Retinal pigment epithelial cell (primary cell): ENCODE data around the gene FLG.
"Not testable (repeated sequence)": the region's sequence is repeated elsewhere in the genome, so short reads cannot be mapped to it uniquely, and the experiment has no call there.

Source experiments
- DNase-seq: peaks from one replicate; pipeline ENCODE4 v3.0.0-alpha.2; 2010; ENCODE audit warnings: low read depth
- H3K4me3 ChIP-seq: 2 replicates; pipeline ENCODE4 v1.5.1; 2011; ENCODE audit warnings: mild to moderate bottlenecking, low read length, control low read depth, moderate library complexity
- TF ChIP-seq, protein P1 (sequence below): conservative IDR thresholded peaks from 2 replicates; pipeline ENCODE4 v1.5.1; 2011; ENCODE audit warnings: low read depth, low read length, control low read depth, inconsistent platforms

Gene FLG

DNA sequence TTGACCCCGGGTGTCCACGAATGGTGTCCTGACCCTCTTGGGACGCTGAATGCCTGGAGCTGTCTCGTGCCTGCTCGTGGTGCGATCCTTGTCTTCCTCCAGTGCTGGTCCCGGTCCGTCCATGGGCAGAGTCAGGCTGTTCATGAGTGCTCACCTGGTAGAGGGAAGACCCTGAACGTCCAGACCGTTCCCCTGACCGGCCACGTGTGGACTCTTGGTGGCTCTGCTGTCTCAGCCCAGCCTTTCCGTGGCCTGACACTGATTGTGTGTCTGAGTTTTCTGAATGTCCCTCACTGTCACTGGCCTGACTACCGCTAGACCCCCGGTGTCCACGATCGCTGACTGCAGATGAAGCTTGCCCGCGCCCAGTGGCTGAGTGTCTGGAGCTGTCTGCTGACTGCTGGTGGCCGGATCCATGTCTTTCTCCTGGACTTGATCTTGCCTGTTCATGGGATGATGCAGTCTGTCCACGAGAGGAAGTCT lies 11.7 kb downstream of the FLG start:
- H3K4me3 ChIP-seq = no peak overlapping the region
- TF ChIP-seq, protein P1, sequence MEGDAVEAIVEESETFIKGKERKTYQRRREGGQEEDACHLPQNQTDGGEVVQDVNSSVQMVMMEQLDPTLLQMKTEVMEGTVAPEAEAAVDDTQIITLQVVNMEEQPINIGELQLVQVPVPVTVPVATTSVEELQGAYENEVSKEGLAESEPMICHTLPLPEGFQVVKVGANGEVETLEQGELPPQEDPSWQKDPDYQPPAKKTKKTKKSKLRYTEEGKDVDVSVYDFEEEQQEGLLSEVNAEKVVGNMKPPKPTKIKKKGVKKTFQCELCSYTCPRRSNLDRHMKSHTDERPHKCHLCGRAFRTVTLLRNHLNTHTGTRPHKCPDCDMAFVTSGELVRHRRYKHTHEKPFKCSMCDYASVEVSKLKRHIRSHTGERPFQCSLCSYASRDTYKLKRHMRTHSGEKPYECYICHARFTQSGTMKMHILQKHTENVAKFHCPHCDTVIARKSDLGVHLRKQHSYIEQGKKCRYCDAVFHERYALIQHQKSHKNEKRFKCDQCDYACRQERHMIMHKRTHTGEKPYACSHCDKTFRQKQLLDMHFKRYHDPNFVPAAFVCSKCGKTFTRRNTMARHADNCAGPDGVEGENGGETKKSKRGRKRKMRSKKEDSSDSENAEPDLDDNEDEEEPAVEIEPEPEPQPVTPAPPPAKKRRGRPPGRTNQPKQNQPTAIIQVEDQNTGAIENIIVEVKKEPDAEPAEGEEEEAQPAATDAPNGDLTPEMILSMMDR = no peak
- no peak for DNase-seq

DNA sequence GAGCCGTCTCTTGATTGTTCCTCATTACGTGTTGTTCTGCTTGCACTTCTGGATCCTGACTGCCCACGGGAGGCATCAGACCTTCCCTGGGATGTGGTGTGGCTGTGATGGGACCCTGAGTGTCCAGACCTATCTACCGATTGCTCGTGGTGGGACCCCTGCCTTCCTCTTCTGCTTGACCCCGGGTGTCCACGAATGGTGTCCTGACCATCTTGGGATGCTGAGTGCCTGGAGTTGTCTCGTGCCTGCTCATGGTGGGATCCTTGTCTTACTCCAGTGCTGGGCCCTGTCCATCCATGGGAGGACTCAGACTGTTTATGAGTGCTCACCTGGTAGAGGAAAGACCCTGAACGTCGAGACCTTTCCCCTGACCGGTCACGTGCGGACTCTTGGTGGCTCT lies 12.9 kb downstream of the FLG start:
- DNase-seq, H3K4me3 ChIP-seq: not testable (repeated sequence)

DNA sequence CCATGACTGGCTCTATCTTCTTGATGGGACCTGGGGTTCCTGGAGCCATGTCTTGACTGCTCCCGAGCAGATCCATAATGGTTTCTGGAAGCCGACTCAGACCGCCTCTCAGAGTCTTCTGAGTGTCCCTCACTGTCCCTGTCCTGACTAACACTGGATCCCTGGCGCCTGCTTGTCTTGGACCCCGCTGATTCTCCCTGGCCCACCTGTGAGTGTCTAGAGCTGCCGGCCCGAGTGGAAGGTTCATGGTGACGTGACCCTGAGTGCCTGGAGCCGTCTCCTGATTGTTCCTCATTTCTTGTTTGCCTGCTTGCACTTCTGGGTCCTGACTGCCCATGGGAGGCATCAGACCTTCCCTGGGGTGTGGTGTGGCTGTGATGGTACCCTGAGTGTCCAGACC lies 15.1 kb downstream of the FLG start:
- no peak overlapping the region for H3K4me3 ChIP-seq
- TF ChIP-seq, protein P1 = no peak
- no peak for DNase-seq

DNA sequence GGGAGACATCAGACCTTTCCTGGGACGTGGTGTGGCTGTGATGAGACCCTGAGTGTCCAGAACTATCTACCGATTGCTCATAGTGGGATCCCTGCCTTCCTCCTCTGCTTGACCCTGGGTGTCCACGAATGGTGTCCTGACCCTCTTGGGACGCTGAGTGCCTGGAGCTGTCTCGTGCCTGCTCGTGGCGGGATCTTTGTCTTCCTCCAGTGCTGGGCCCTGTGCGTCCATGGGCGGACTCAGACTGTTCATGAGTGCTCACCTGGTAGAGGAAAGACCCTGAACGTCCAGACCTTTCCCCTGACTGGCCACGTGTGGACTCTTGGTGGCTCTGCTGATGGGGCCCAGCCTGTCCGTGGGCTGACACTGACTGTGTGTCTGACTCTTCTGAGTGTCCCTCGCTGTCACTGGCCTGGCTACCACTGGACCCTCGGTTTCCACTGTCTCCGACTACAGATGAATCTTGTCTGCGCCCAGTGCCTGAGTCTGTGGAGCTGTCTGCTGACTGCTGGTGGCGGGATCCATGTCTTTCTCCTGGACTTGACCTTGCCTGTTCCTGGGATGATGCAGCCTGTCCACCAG lies 15.6 kb downstream of the FLG start:
- not testable (repeated sequence) for H3K4me3 ChIP-seq, DNase-seq

DNA sequence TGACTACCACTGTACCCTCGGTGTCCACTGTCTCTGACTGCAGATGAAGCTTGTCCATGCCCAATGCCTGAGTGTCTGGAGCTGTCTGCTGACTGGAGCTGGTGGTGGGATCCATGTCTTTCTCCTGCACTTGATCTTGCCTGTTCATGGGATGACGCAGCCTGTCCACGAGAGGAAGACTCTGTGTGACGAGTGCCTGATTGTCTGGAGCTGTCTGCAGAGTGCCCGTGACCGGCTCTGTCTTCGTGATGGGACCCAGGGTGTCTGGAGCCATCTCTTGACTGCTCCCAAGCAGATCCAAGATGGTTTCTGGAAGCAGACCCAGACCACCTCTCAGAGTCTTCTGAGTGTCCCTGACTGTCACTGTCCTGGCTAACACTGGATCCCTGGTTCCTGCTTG lies 16.3 kb downstream of the FLG start:
- DNase-seq, H3K4me3 ChIP-seq: not testable (repeated sequence)

DNA sequence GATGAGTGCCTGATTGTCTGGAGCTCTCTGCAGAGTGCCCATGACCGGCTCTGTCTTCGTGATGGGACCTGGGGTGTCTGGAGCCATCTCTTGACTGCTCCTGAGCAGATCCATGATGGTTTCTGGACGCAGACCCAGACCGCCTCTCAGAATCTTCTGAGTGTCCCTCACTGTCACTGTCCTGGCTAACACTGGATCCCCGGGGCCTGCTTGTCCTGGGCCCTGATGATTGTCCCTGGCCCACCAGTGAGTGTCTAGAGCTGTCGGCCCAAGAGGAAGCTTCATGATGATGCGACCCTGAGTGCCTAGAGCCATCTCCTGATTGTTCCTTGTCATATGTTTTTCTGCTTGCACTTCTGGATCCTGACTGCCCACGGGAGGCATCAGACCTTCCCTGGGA lies 17.1 kb downstream of the FLG start:
- DNase-seq, H3K4me3 ChIP-seq: not testable (repeated sequence)

DNA sequence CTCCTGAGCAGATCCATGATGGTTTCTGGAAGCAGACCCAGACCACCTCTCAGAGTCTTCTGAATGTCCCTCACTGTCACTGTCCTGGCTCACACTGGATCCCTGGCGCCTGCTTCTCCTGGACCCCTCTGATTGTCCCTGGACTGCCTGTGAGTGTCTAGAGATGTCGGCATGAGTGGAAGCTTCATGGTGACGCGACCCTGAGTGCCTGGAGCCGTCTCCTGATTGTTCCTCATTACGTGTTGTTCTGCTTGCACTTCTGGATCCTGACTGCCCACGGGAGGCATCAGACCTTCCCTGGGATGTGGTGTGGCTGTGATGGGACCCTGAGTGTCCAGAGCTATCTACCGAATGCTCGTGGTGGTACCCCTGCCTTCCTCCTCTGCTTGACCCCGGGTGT lies 18.9 kb downstream of the FLG start:
- DNase-seq, H3K4me3 ChIP-seq: not testable (repeated sequence)

DNA sequence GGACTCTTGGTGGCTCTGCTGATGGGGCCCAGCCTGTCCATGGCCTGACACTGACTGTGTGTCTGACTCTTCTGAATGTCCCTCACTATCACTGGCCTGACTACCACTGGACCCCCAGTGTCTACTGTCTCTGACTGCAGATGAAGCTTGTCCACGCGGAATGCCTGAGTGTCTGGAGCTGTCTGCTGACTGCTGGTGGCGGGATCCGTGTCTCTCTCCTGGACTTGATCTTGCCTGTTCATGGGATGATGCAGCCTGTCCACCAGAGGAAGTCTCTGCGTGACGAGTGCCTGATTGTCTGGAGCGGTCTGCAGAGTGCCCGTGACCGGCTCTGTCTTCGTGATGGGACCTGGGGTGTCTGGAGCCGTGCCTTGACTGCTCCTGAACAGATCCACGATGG lies 20.3 kb downstream of the FLG start:
- not testable (repeated sequence) for H3K4me3 ChIP-seq, DNase-seq

DNA sequence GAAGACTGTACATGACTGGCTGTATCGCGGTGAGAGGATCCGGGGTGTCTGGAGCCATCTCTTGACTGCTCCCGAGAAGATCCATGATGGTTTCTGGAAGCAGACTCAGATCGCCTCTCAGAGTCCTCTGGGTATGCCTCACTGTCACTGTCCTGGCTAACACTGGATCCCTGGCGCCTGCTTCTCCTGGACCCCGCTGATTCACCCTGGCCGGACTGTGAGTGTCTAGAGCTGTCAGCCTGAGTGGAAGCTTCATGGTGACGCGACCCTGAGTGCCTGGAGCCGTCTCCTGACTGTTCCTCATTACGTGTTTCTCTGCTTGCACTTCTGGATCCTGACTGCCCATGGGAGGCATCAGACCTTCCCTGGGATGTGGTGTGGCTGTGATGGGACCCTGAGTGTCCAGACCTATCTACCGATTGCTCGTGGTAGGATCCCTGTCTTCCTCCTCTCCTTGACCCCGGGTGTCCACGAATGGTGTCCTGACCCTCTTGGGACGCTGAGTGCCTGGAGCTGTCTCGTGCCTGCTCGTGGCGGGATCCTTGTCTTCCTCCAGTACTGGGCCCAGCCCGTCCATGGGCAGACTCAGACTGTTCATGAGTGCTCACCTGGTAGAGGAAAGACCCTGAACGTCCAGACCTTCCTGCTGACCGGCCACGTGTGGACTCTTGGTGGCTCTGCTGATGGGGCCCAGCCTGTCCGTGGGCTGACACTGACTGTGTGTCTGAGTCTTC lies 21.7 kb downstream of the FLG start:
- not testable (repeated sequence) for H3K4me3 ChIP-seq, DNase-seq

DNA sequence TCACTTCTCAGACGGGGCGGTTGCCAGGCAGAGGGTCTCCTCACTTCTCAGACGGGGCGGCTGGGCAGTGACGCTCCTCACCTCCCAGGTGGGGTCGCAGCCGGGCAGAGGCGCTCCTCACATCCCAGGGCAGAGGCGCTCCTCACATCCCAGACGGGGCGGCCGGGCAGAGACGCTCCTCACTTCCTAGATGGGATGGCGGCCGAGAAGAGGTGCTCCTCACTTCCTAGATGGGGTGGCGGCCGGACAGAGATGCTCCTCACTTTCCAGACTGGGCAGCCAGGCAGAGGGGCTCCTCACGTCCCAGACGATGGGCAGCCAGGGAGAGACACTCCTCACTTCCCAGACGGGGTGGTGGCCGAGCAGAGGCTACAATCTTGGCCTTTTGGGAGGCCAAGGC lies 68.6 kb downstream of the FLG start:
- not testable (repeated sequence) for H3K4me3 ChIP-seq, DNase-seq
